OCI-LY1 (cell line): ENCODE measurements around the gene MAD1L1.

Experiments
- H2AFZ ChIP-seq: fragments of 200-600 bp; sonication (generic), shearing (Covaris generic); 2 replicates; pipeline ENCODE4 v1.6.0; 2014; ENCODE audit warnings: antibody characterized with exemption, mild to moderate bottlenecking, low read length
- H3F3A ChIP-seq: fragments of 200-600 bp; sonication (generic), shearing (Covaris generic); 2 replicates; pipeline ENCODE4 v1.6.0; 2014; ENCODE audit warnings: mild to moderate bottlenecking, antibody characterized with exemption, low read length, moderate library complexity; ENCODE audit not compliant: insufficient read depth
- H3K27ac ChIP-seq: fragments of 200-600 bp; sonication (generic); 2 replicates; pipeline ENCODE4 v1.5.1; 2014; ENCODE audit warnings: low read length, mixed run types, mild to moderate bottlenecking, low read depth; ENCODE audit not compliant: poor library complexity, severe bottlenecking
- H3K27me3 ChIP-seq: fragments of 200-600 bp; sonication (generic); 2 replicates; pipeline ENCODE4 v1.6.0; 2014; ENCODE audit warnings: antibody characterized with exemption, mild to moderate bottlenecking, low read length, moderate library complexity; ENCODE audit not compliant: insufficient read depth
- H3K36me3 ChIP-seq: fragments of 200-600 bp; sonication (generic); 2 replicates; pipeline ENCODE4 v1.6.1; 2014; ENCODE audit warnings: mild to moderate bottlenecking, antibody characterized with exemption, low read length, moderate library complexity, mixed read lengths; ENCODE audit not compliant: insufficient read depth
- H3K4me1 ChIP-seq: fragments of 200-600 bp; sonication (generic); 2 replicates; pipeline ENCODE4 v1.5.1; 2014; ENCODE audit warnings: mild to moderate bottlenecking, low read length, moderate library complexity; ENCODE audit not compliant: insufficient read depth, severe bottlenecking
- H3K4me2 ChIP-seq: fragments of 200-600 bp; sonication (generic), shearing (Covaris generic); 2 replicates; pipeline ENCODE4 v1.6.1; 2014; ENCODE audit warnings: low read length
- H3K4me3 ChIP-seq: fragments of 200-600 bp; sonication (generic); 2 replicates; pipeline ENCODE4 v1.5.1; 2014; ENCODE audit warnings: low read length, low read depth, mild to moderate bottlenecking, mixed read lengths; ENCODE audit not compliant: poor library complexity, severe bottlenecking
- H3K79me2 ChIP-seq: fragments of 200-600 bp; shearing (Covaris generic); 2 replicates; pipeline ENCODE4 v1.6.1; 2016; ENCODE audit warnings: mixed run types, low read length, mixed read lengths; ENCODE audit not compliant: insufficient read depth
- H3K9ac ChIP-seq: fragments of 200-600 bp; sonication (generic), shearing (Covaris generic); 2 replicates; pipeline ENCODE4 v1.6.1; 2014; ENCODE audit warnings: mild to moderate bottlenecking, low read length, mixed read lengths
- H3K9me2 ChIP-seq: fragments of 200-600 bp; sonication (generic), shearing (Covaris generic); 2 replicates; pipeline ENCODE4 v1.6.1; 2014; ENCODE audit warnings: low read depth, mild to moderate bottlenecking, low read length, mixed read lengths
- H3K9me3 ChIP-seq: fragments of 200-600 bp; shearing (Covaris generic); 2 replicates; pipeline ENCODE4 v1.6.1; 2014; ENCODE audit warnings: low read length, mixed read lengths
- H4K20me1 ChIP-seq: fragments of 200-600 bp; sonication (generic), shearing (Covaris generic); 2 replicates; pipeline ENCODE4 v1.6.0; 2016; ENCODE audit warnings: mild to moderate bottlenecking, low read length; ENCODE audit not compliant: insufficient read depth
- CTCF ChIP-seq: fragments of 200-600 bp; sonication (generic), shearing (Covaris generic); IDR thresholded peaks from 2 replicates; pipeline ENCODE4 v1.5.1; 2017; ENCODE audit warnings: mild to moderate bottlenecking, antibody characterized with exemption, low read length, moderate library complexity, mixed read lengths
- EZH2 ChIP-seq: fragments of 200-600 bp; sonication (generic), shearing (Covaris generic); IDR thresholded peaks from 2 replicates; pipeline ENCODE4 v1.8.0; 2017; ENCODE audit warnings: borderline replicate concordance, mixed run types, mild to moderate bottlenecking, antibody characterized with exemption, low read length, moderate library complexity, mixed read lengths

Gene MAD1L1

GRCh38 chr7:2159176-2159520 lies 73.6 kb downstream of the MAD1L1 start:
- no peaks in the 10 kb centered on the region for H3K27me3 ChIP-seq
- no peaks in the 10 kb centered on the region for H4K20me1 ChIP-seq
- H3K9ac ChIP-seq, result peak overlapping the region; percentile 57; the same call in 1 of the 2 replicates
- H3K27ac ChIP-seq, result peak overlapping the region; percentile 96
- H3K9me2 ChIP-seq, result no peaks in the 10 kb centered on the region
- H3F3A ChIP-seq, result peaks cover 5% of the 10 kb centered on the region; the same call in 1 of the 2 replicates
- peaks cover 31% of the 10 kb centered on the region for H3K4me1 ChIP-seq
- H3K4me3 ChIP-seq, result no peak overlapping the region
- peak overlapping the region; percentile 45; the same call in 1 of the 2 replicates for H3K4me2 ChIP-seq
- no peaks in the 10 kb centered on the region for H3K9me3 ChIP-seq
- no peak overlapping the region for H2AFZ ChIP-seq
- H3K36me3 ChIP-seq, result 0 out of 2 replicates have a peak, but pooled peaks cover 5% of the 10 kb centered on the region
- H3K79me2 ChIP-seq, result no peaks in the 10 kb centered on the region
- TF ChIP-seq EZH2, result no peak
- TF ChIP-seq CTCF, result no peak

GRCh38 chr7:2158331-2159175 lies 74.2 kb downstream of the MAD1L1 start:
- H3K4me2 ChIP-seq, result peak overlapping the region; percentile 45
- 0 out of 2 replicates have a peak, but pooled peaks cover 7% of the 10 kb centered on the region for H3K36me3 ChIP-seq
- H3K27ac ChIP-seq, result peak overlapping the region; percentile 96
- H3K4me3 ChIP-seq, result peak overlapping the region; percentile 2
- peaks cover 5% of the 10 kb centered on the region; the same call in 1 of the 2 replicates for H3F3A ChIP-seq
- H3K79me2 ChIP-seq, result no peaks in the 10 kb centered on the region
- H3K9me3 ChIP-seq, result no peaks in the 10 kb centered on the region
- H2AFZ ChIP-seq, result no peak overlapping the region
- no peaks in the 10 kb centered on the region for H3K27me3 ChIP-seq
- H3K9ac ChIP-seq, result peak overlapping the region; percentile 57
- TF ChIP-seq CTCF, result no peak
- no peak for TF ChIP-seq EZH2
- peaks cover 33% of the 10 kb centered on the region for H3K4me1 ChIP-seq
- no peaks in the 10 kb centered on the region for H4K20me1 ChIP-seq
- no peaks in the 10 kb centered on the region for H3K9me2 ChIP-seq

GRCh38 chr7:2157473-2158279 lies 75.1 kb downstream of the MAD1L1 start:
- H3K4me1 ChIP-seq, result peaks cover 36% of the 10 kb centered on the region
- peaks cover 5% of the 10 kb centered on the region; the same call in 1 of the 2 replicates for H3F3A ChIP-seq
- H3K79me2 ChIP-seq, result no peaks in the 10 kb centered on the region
- H3K27ac ChIP-seq, result peak overlapping the region; percentile 96
- H3K27me3 ChIP-seq, result no peaks in the 10 kb centered on the region
- H3K4me2 ChIP-seq, result peak overlapping the region; percentile 45
- peak overlapping the region; percentile 2 for H3K4me3 ChIP-seq
- TF ChIP-seq EZH2, result no peak
- TF ChIP-seq CTCF, result no peak
- H3K9me3 ChIP-seq, result no peaks in the 10 kb centered on the region
- 0 out of 2 replicates have a peak, but pooled peaks cover 7% of the 10 kb centered on the region for H3K36me3 ChIP-seq
- no peaks in the 10 kb centered on the region for H3K9me2 ChIP-seq
- H2AFZ ChIP-seq, result no peak overlapping the region
- H3K9ac ChIP-seq, result peak overlapping the region; percentile 57
- no peaks in the 10 kb centered on the region for H4K20me1 ChIP-seq
